ENCODE measurements around the gene DUSP18. TPM values are rescaled to one million over a fixed set of nuclear protein-coding genes. Genes with fewer than 3 reads are reported as not detected.
"Not testable (repeated sequence)": the region's sequence is repeated elsewhere in the genome, so short reads cannot be mapped to it uniquely, and the experiment has no call there.

DUSP18 gene
- total RNA-seq, 3 donors from 2014 or later = 7.0 to 8.9 (median 7.8) TPM

- H3K4me3 Mint-ChIP-seq = peak overlapping the region; percentile 88
- H3K9me3 Mint-ChIP-seq = no peaks in the 10 kb centered on the region
- H3K36me3 Mint-ChIP-seq (ENCODE audit: insufficient read depth) = peaks cover 5% of the 10 kb centered on the region
- ATAC-seq = no peak
- no peaks in the 10 kb centered on the region for H3K27me3 Mint-ChIP-seq (ENCODE audit: low read depth)
- peaks cover 23% of the 10 kb centered on the region for H3K4me1 Mint-ChIP-seq (ENCODE audit: low read depth)
- DNase-seq = no peak
Observed at GRCh38 chr22:30637701-30638114, 30.0 kb downstream of the DUSP18 start.

DNA sequence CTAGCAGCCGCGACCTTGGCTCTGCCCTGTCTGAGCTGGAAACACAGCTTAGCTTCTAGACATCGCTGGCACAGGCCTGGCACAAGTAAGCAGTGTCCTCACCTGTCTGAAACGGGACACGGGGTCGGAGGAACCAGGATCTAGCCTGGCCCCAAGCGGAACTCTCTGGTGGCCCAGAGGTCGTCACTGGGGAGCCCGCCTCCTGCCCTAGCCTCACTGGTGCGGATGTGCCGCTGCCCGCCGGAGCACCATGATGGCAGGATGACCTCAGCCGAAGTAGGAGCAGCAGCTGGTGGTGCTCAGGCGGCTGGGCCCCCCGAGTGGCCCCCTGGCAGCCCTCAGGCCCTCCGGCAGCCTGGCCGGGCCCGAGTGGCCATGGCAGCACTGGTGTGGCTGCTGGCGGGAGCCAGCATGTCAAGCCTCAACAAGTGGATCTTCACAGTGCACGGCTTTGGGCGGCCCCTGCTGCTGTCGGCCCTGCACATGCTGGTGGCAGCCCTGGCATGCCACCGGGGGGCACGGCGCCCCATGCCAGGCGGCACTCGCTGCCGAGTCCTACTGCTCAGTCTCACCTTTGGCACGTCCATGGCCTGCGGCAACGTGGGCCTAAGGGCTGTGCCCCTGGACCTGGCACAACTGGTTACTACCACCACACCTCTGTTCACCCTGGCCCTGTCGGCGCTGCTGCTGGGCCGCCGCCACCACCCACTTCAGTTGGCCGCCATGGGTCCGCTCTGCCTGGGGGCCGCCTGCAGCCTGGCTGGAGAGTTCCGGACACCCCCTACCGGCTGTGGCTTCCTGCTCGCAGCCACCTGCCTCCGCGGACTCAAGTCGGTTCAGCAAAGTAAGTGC, 31.2 kb downstream of the DUSP18 start:
- peak; percentile 2 to 5 for ATAC-seq

GRCh38 chr22:30635273-30636225, 32.1 kb downstream of the DUSP18 start, which contains the start of gene SLC35E4:
TSS of gene SLC35E4 (plus strand) at chr22:30635781. CDS start at chr22:30636451, 670 bp downstream.
- H3K36me3 Mint-ChIP-seq (ENCODE audit: insufficient read depth) = peaks cover 5% of the 10 kb centered on the region
- peak within 1 kb of the TSS; percentile 88 for H3K4me3 Mint-ChIP-seq
- H3K4me1 Mint-ChIP-seq (ENCODE audit: low read depth) = peaks cover 23% of the 10 kb centered on the region
- peak; percentile 98 for DNase-seq
- peak; percentile 81 to 89 for ATAC-seq
- no peaks in the 10 kb centered on the region for H3K27me3 Mint-ChIP-seq (ENCODE audit: low read depth)
- H3K9me3 Mint-ChIP-seq = no peaks in the 10 kb centered on the region

More for the DNA sequence above, 31.2 kb downstream of the DUSP18 start:
- Mint-ChIP-seq H3K9me3 (no peaks in the 10 kb centered on the region), H3K4me1 (ENCODE audit: low read depth) (peaks cover 23% of the 10 kb centered on the region), H3K36me3 (ENCODE audit: insufficient read depth) (peaks cover 5% of the 10 kb centered on the region), H3K4me3 (peak overlapping the region; percentile 88), H3K27me3 (ENCODE audit: low read depth) (no peaks in the 10 kb centered on the region)
- peak; percentile 15 for DNase-seq

GRCh38 chr22:30634471-30635233, 33.0 kb downstream of the DUSP18 start:
- ATAC-seq (peak; percentile 68 to 71), DNase-seq (peak; percentile 93)
- peaks cover 5% of the 10 kb centered on the region for H3K36me3 Mint-ChIP-seq (ENCODE audit: insufficient read depth)
- H3K4me1 Mint-ChIP-seq (ENCODE audit: low read depth) = peaks cover 23% of the 10 kb centered on the region
- H3K4me3 Mint-ChIP-seq = peak overlapping the region; percentile 76
- H3K27me3 Mint-ChIP-seq (ENCODE audit: low read depth) = no peaks in the 10 kb centered on the region
- no peaks in the 10 kb centered on the region for H3K9me3 Mint-ChIP-seq

DNA sequence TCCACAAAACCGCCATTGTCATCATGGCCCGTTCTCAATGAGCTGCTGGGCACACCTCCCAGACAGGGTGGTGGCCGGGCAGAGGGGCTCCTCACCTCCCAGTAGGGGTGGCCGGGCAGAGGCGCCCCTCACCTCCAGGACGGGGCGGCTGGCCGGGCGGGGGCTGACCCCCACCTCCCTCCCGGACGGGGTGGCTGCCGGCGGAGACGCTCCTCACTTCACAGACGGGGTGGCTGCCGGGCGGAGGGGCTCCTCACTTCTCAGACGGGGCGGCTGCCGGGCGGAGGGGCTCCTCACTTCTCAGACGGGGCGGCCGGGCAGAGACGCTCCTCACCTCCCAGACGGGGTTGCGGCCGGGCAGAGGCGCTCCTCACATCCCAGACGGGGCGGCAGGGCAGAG, 36.2 kb downstream of the DUSP18 start:
- not testable (repeated sequence) for ATAC-seq; H3K9me3 Mint-ChIP-seq; H3K4me3 Mint-ChIP-seq; H3K27me3 Mint-ChIP-seq (ENCODE audit: low read depth); H3K36me3 Mint-ChIP-seq (ENCODE audit: insufficient read depth); DNase-seq
- H3K4me1 Mint-ChIP-seq (ENCODE audit: low read depth) = peaks cover 14% of the 10 kb centered on the region

GRCh38 chr22:30628491-30628890, 39.2 kb downstream of the DUSP18 start:
- no peaks in the 10 kb centered on the region for H3K4me1 Mint-ChIP-seq (ENCODE audit: low read depth)
- no peaks in the 10 kb centered on the region for H3K27me3 Mint-ChIP-seq (ENCODE audit: low read depth)
- ATAC-seq = no peak
- H3K4me3 Mint-ChIP-seq = no peak overlapping the region
- no peaks in the 10 kb centered on the region for H3K9me3 Mint-ChIP-seq
- no peaks in the 10 kb centered on the region for H3K36me3 Mint-ChIP-seq (ENCODE audit: insufficient read depth)
- DNase-seq = no peak

- Mint-ChIP-seq H3K36me3 (ENCODE audit: insufficient read depth) (no peaks in the 10 kb centered on the region), H3K9me3 (no peaks in the 10 kb centered on the region), H3K4me1 (ENCODE audit: low read depth) (no peaks in the 10 kb centered on the region), H3K4me3 (no peak overlapping the region), H3K27me3 (ENCODE audit: low read depth) (no peaks in the 10 kb centered on the region)
- ATAC-seq (no peak), DNase-seq (no peak)
Observed at GRCh38 chr22:30627471-30627870, 40.2 kb downstream of the DUSP18 start.

GRCh38 chr22:30626413-30626812, 41.3 kb downstream of the DUSP18 start:
- Mint-ChIP-seq H3K27me3 (ENCODE audit: low read depth) (no peaks in the 10 kb centered on the region), H3K9me3 (no peaks in the 10 kb centered on the region), H3K4me1 (ENCODE audit: low read depth) (no peaks in the 10 kb centered on the region), H3K36me3 (ENCODE audit: insufficient read depth) (no peaks in the 10 kb centered on the region), H3K4me3 (no peak overlapping the region)
- ATAC-seq (no peak), DNase-seq (no peak)

DNA sequence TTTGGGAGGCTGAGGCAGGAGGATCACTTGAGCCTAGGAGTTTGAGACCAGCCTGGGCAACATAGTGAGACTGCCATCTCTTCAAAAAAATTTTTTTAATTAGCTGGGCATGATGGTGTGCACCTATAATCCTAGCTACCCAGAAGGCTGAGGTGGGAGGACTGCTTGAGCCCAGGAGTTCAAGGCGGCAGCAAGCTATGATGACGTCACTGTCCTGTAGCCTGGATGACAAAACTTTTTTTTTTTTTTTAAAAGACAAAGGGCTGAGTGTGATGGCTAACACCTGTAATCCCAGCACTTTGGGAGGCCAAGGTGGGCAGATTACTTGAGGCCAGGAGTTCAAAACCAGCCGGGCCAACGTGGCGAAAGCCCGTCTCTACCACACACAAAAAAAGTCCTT, 47.8 kb downstream of the DUSP18 start:
- not testable (repeated sequence) for H3K9me3 Mint-ChIP-seq; H3K4me1 Mint-ChIP-seq (ENCODE audit: low read depth); H3K36me3 Mint-ChIP-seq (ENCODE audit: insufficient read depth); H3K27me3 Mint-ChIP-seq (ENCODE audit: low read depth); ATAC-seq; DNase-seq; H3K4me3 Mint-ChIP-seq

- no peaks in the 10 kb centered on the region for H3K4me1 Mint-ChIP-seq (ENCODE audit: low read depth)
- H3K4me3 Mint-ChIP-seq = no peak overlapping the region
- ATAC-seq (no peak), DNase-seq (no peak)
- no peaks in the 10 kb centered on the region for H3K9me3 Mint-ChIP-seq
- no peaks in the 10 kb centered on the region for H3K27me3 Mint-ChIP-seq (ENCODE audit: low read depth)
- no peaks in the 10 kb centered on the region for H3K36me3 Mint-ChIP-seq (ENCODE audit: insufficient read depth)
Observed at GRCh38 chr22:30617819-30618218, 49.9 kb downstream of the DUSP18 start.

DNA sequence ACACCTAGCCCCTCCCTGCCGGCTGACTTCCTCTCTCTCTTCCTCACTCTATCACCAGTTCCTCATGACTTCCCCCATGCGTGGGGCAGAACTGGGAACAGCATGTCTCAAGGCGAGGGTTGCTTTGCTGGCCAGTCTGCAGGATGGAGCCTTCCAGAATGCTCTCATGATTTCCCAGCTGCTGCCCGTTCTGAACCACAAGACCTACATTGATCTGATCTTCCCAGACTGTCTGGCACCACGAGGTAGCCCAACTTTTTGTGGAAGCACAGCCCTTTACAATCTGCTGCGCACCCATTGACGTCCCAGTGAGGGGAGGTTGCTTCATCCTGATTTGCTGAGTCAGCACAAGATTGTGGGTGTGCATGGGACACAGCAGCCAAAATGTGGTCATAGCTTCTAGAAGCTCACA, 52.1 kb downstream of the DUSP18 start:
- H3K27me3 Mint-ChIP-seq (ENCODE audit: low read depth) = no peaks in the 10 kb centered on the region
- no peaks in the 10 kb centered on the region for H3K9me3 Mint-ChIP-seq
- DNase-seq (no peak), ATAC-seq (no peak)
- H3K4me3 Mint-ChIP-seq = no peak overlapping the region
- no peaks in the 10 kb centered on the region for H3K4me1 Mint-ChIP-seq (ENCODE audit: low read depth)
- no peaks in the 10 kb centered on the region for H3K36me3 Mint-ChIP-seq (ENCODE audit: insufficient read depth)

DNA sequence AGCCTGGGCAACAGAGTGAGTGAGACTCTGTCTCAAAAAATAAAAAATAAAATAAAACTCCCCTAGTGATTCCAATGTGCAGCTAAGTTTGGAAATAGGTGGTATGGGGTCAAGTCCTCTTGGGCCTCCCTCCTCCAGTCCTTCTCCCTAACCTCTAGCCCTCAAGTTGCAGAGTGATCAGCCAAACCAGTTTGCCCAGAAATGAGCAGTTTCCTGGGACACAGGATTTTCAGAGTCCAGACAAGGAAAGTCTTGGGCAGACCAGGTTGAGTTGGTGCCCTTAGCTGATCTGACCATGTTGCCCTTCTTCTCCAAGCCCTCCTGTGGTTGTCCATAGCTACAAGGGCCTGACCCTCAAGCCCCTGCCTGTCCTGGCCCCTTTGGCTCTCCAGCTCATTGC, 52.8 kb downstream of the DUSP18 start:
- no peak for DNase-seq
- Mint-ChIP-seq H3K36me3 (ENCODE audit: insufficient read depth) (no peaks in the 10 kb centered on the region), H3K9me3 (no peaks in the 10 kb centered on the region), H3K27me3 (ENCODE audit: low read depth) (no peaks in the 10 kb centered on the region), H3K4me3 (no peak overlapping the region), H3K4me1 (ENCODE audit: low read depth) (no peaks in the 10 kb centered on the region)
- ATAC-seq = no peak

- no peaks in the 10 kb centered on the region for H3K9me3 Mint-ChIP-seq
- no peaks in the 10 kb centered on the region for H3K36me3 Mint-ChIP-seq (ENCODE audit: insufficient read depth)
- no peaks in the 10 kb centered on the region for H3K27me3 Mint-ChIP-seq (ENCODE audit: low read depth)
- ATAC-seq = no peak
- no peaks in the 10 kb centered on the region for H3K4me1 Mint-ChIP-seq (ENCODE audit: low read depth)
- no peak for DNase-seq
- no peak overlapping the region for H3K4me3 Mint-ChIP-seq
Observed at GRCh38 chr22:30614268-30614667, 53.4 kb downstream of the DUSP18 start.

GRCh38 chr22:30612789-30613188, 54.9 kb downstream of the DUSP18 start:
- H3K4me3 Mint-ChIP-seq = no peak overlapping the region
- H3K9me3 Mint-ChIP-seq = no peaks in the 10 kb centered on the region
- ATAC-seq = no peak
- H3K27me3 Mint-ChIP-seq (ENCODE audit: low read depth) = no peaks in the 10 kb centered on the region
- H3K4me1 Mint-ChIP-seq (ENCODE audit: low read depth) = peaks cover 4% of the 10 kb centered on the region
- no peaks in the 10 kb centered on the region for H3K36me3 Mint-ChIP-seq (ENCODE audit: insufficient read depth)
- no peak for DNase-seq
